HG03025 (cell line): ENCODE measurements around the gene ZNF532.

Experiments used
- ATAC-seq: cut with Tn5 transposase; IDR thresholded peaks from one replicate; pipeline ENCODE4 v1.9.1; 2021; ENCODE audit warnings: mild to moderate bottlenecking, moderate library complexity; ENCODE audit not compliant: unreplicated experiment, low FRiP score

Gene ZNF532

GRCh38 chr18:58967751-58968254 is 103.1 kb downstream of the ZNF532 start:
- ATAC-seq, result no peak

DNA sequence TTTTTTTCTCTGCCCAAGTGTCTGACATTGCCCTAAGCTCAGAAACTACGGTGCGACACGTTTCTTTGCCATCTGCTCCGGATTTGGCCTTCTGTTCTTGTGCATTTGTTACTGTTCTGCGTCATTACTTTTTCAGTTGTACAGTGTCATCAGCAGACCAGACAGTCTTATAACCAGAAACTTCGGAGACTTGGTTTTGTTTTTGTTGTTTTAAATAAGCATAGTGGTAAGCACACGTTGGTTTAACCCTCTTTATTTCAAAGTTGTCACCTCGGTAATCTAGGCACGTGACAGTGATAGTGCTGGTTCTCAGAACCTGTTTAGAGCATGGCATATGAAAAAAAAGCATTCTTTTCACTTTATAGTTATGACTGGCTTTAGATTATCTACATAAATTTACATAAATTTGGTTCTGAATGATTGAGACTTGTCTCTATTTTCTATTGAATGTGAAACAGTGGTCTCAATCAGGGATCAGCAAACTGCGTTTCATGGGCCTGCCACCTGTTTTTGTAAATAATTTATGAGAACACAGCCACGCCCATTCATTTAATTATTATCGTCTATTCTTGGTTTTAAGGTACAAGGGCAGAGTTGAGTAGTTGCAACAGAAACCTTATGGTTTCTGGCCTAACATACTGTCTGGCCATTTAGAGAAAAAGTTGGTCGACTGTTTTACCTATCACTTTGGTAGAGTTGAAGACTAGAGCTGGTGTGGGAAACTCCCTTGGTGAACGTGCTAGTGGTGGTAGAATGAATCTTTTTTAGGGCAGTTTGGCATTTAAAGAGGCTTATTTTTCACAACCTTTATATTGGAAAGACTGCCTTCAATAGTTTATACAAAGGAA is 106.5 kb downstream of the ZNF532 start:
- peak; percentile 77 for ATAC-seq

DNA sequence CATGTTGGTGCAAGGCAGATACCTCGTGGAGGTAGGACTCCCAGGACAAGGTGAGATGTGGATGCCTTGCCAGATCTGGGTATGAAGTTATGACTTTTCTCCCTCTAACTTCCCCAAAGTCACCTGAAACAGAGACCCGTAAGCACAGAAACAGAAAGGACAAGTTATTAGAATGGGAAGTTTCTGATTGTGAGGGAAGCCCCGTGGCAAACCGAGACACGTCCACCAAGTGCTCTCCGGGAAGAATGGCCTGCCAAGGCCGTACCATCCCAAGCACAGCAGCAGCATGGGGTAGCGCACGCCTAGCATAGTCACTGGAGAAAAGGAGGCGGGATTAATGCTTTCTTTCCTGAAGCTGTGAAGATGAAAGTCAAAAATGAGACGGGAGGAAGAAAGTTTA is 110.6 kb downstream of the ZNF532 start:
- no peak for ATAC-seq

DNA sequence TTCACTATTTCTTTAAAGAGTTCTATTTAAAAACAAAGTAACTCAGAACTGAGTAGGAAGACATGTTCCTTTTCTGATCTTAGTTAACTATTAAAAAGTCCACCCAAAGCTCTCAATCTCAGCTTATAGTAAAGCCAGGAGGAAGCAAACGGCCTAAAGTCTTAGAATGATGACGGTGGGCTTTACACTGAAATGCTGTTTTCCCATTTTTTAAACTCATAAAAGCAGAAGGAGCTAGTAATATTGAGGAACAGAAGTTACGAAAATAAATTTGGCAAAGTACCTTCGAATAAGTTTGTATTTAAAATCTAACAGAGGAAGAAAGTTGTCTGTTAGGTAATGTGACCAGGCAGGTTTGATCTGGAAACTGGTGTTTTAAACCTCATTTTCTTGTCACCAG is 111.1 kb downstream of the ZNF532 start:
- ATAC-seq, result no peak

DNA sequence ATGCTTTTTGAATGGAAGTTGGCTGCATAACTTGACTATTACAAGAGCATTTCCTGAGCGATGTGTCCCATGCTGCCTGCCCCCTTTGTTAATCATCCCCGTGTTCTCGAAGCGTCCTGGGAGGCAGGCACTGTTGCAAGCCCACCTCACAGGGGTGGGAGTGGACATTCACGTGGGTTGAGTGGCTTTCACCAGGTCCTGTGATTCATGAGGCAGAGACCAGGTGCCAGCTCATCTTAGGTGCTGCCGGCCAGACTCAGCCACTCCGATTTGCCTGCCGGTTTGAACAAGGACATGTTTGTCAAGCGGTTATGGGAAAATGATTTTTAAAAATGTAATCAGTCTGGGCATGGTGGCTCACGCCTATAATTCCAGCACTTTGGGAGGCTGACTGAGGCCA is 112.5 kb downstream of the ZNF532 start:
- ATAC-seq, result no peak

DNA sequence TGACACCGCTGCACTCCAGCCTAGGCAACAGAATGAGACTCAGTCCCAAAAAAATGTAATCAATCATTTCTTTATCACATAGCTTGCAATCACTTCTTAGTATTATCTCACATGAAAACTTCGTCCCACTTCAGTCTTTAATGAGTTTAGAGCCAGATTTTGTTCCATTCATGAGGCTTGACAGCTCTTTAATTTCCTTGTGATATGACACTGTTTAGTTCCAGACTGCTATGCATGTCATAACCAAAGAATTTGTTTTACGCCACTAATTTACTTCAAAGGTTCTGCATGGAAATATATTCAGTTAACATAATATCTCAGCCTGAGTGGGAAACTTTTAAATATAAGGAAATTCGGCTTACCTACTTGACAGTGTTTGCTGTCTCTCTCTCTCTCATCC is 113.1 kb downstream of the ZNF532 start:
- no peak for ATAC-seq

- ATAC-seq, result no peak
These were observed 114.2 kb downstream of the ZNF532 start for GRCh38 chr18:58978916-58979315.

- no peak for ATAC-seq
These were observed 114.9 kb downstream of the ZNF532 start for GRCh38 chr18:58979615-58980014.

- ATAC-seq, result no peak
These were observed 116.3 kb downstream of the ZNF532 start for GRCh38 chr18:58980991-58981390.

DNA sequence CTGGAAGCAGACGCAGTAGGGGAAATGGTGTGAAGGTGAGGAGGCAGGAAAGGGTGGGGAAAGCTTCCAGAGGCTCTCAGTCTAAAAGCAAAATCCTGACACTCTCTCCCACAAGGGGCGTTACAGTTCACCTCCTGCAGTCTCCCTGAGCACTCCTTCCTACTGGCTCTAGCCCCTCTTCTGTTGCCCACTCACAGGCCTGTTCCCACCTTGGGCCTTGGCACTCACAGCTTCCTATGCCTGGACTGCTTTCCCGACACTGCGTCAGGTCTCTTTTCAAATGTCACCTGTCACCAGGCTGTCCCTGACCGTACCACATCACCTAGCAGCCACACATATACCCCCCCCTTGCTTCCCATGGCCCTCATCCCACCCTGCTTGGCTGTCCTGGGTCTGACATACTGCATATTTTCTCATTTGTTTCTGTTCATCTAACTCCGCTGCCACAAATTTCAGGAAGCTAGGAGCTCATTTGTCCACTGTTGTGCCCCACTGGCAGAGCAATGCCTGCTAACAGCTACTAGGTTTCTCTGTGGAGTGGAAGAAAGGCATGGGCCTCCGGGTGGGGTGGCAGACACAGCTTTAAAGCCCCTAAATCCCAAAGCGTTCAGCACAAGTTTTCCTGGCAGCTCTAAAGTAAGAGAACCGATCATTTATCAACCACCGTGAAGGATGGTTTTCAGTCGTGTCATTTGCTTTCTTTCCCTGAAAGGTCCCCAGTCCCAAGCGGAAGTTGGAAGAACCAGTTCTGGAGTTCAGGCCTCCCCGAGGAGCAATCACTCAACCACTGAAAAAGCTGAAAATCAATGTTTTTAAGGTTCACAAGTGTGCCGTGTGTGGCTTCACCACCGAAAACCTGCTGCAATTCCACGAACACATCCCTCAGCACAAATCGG is 118.8 kb downstream of the ZNF532 start:
- ATAC-seq, result no peak

DNA sequence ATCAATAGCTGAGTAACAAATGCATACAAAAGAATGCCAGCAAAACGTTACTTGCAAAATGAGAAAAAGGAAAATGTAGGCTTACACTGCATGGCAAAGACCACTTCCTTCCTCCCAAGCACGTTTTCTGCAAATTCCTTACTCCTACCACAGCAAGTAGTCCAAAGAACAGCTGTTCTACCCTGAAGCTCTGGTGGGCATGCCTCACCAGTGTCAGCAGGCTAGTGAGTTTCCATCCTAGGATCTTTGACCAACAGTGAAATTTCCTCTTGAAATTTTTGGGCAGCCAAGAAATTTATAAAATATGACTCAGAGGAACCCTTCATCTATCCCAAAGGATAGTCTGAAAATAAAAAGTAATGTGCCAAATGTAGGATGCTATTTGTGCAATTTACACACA is 123.9 kb downstream of the ZNF532 start:
- no peak for ATAC-seq

DNA sequence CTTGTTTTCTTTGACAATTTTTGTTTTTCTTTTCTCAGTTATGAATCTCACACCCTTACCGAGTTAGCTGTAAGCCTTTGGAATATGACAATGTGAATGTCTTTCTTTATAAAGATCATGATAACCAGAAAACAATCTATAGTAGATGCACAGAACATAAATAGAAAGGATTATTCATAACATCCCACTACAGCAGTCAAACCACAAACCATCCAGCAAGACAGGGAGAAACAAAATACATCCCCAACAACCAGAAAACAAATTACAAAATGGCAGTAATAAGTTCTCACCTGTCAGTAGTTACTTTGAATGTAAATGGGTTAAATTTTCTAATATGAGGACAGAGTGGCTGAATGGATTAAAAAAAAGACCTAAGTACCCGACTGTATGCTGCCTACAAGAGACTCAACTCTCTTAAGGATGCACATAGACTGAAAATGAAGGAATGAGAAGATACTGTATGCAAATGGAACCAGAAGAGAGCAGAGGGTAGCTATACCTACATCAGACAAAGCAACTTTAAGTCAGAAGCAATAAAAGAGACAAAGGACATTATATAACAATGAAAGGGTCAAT is 124.6 kb downstream of the ZNF532 start:
- no peak for ATAC-seq

DNA sequence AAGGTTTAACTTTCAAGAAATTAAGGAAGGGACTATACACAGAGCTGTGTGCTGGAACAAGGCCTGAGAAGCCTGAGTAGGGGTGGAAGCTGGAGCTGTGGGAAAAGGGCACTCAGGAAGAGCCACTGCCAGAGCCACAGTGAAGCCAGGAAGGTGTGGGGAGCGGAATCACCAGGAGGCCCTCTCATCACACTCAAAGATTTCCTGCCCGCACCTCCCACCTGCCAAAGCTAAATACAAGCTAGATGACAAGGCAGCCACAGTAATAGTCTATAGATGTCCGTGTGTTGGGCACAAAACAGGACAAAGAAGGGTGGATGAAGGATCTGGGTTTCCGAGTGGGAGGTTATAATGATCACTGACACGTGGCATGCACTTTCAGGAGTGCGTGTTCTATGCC is 126.0 kb downstream of the ZNF532 start:
- ATAC-seq, result no peak

- peak; percentile 65 for ATAC-seq
These were observed 126.6 kb downstream of the ZNF532 start for GRCh38 chr18:58991167-58991798.

GRCh38 chr18:58992301-58993231 is 127.9 kb downstream of the ZNF532 start:
- ATAC-seq, result no peak

GRCh38 chr18:58993260-58993659 is 128.6 kb downstream of the ZNF532 start:
- ATAC-seq, result no peak

GRCh38 chr18:58995663-58996062 is 131.0 kb downstream of the ZNF532 start:
- ATAC-seq, result no peak

GRCh38 chr18:58996131-58996641 is 131.5 kb downstream of the ZNF532 start:
- ATAC-seq, result no peak

DNA sequence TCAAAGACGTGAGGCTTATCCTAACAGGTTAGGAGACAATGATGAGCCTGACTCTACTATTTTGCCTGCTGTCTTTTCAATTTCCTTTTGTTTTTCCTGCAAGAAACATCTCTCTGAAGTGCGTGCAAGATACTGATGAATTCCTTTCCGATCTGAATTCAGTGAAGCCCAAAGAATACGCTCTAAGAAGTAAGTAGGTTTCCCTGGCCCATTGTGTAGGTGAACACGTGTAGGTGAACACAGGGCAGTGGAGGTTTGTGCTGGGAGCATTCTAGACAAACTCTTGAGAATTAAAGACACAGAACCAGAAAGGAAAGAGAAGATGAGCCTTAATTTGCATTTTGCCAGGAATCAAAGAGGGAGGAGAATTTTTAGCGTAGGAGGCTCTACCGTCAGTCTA is 132.0 kb downstream of the ZNF532 start:
- ATAC-seq, result no peak
